NCI-H69 (cell line): ENCODE data around the gene WDR27.

Source experiments
- DNase-seq: peaks from one replicate; lab custom pipeline; 2025; lab: John Stamatoyannopoulos, UW

WDR27 gene

GRCh38 chr6:169709293-169709692 is 7.5 kb upstream of the WDR27 start:
- no peak for DNase-seq

DNA sequence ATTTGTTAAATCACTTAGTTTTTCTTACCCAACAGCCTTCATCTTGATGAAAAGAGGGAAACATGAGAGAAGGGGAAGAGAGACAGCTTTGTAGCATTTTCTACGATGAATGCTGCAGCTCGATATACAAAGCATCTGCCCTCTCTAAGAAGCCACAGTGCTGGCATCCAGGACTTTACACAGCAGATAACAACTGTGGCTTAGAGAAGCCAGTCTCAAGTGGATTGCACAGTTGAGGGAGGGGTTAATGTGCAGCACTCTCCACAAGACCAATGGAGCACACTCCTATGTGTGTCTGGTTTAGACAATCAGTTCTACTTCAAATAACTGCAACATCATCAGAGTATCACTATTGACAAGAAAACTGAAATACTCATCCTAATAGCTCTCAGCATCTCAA is 5.9 kb upstream of the WDR27 start:
- no peak for DNase-seq

- DNase-seq, result no peak
Measured at GRCh38 chr6:169702840-169703246, 1.0 kb upstream of the WDR27 start.

DNA sequence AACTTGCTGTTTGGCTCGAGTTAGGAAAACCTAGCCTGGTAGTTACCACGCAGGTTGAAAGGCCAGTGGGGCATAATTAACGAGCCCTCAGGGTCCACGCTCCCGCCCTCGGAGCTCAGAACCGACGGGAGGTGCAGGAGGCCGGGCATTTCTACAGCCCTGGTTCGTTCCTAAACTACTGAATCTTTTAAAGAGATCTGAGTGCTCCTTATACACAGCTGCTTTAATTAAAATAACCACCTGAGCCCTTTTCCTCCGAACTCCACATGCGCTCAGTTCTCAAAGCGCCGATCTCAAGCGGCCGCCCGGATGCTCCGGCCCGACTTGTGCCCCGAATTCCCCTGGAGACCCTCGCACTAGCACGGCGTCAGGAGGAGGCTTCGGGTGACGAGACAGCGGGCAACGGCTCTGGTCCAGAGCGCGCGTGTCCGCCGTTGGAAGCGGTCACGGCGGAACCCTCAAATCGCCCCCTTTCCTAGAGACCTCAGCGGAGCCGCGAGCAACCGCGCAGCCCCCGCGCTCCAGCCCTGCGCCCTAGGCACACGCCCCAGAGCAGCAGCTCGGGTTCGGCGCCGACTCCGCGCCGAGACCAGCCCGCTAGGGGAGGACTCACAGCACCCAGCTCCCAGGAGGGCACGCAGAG is 397 bp downstream of the WDR27 start:
- peak; percentile 70 for DNase-seq

DNA sequence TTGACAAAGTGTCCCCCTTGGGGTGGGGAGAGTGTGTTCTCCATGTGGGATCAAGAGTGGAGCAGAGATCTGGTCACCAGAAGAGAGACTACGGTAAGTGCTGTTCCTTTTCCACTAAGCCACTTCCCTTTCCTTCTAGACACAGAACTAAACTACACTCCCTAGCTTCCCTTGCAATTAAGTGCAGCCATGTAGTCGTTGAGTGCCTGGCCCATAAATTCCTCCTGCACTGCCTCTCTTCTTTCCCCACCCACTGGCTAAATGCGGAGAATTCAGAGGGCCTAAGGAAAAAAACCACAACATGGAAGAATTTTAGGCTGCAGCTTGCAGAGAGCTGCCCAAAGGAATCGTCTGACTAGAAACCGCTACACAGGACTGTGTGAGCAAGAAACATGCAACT is 1.5 kb downstream of the WDR27 start:
- DNase-seq, result peak; percentile 16

DNA sequence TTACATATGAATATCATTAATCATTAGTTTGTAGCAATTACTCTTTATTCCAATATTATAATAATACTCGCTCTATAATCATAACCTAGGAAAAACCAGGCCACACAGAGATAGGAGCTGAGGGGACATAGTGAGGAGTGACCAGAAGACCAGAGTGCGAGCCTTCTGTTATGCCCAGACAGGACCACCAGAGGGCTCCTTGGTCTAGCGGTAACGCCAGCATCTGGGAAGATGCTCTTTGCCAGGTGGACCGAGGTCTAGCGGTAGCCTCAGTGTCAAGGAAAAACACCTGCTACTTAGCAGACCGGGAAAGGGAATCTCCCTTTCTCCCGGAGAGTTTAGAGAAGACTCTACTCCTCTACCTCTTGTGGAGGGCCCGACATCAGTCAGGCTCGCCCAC is 4.7 kb downstream of the WDR27 start:
- DNase-seq, result peak; percentile 37

DNA sequence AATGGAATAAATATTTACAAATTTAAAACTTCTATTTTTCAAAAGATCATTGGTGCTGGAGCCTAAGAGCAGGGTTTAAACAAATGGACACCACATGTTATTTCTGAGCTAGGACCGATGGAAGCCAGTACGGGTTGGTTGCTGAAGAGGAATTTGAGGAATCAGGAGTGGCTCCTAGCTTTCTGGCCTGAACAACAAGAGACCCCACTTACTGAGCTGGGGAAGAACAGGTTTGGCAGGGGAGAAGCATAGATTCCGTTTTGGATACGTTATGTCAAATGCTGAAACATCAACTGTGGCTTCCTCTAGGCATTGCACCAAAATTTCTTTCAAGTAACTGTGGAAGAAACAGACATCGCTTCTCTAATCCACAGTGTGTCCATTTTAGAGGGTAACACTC is 6.7 kb downstream of the WDR27 start:
- no peak for DNase-seq

DNA sequence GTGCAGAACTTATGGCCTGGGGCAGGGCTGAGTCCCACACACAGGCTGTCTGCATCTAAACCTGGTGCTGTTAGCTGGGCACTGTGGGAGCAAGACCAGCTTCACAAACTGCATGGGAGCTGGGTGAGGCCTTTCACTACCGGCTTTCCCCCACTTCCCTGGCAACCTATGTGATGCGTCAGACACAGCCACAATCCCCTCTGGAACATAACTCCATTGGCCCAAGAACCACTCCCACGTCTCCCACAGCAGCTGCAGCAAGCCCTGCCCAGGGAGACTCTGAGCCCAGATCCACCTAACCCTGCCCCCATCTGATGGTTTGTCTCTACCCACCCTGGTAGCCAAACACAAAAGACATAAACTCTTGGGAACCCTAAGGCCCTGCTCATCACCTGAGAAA is 9.3 kb downstream of the WDR27 start:
- DNase-seq, result no peak

DNA sequence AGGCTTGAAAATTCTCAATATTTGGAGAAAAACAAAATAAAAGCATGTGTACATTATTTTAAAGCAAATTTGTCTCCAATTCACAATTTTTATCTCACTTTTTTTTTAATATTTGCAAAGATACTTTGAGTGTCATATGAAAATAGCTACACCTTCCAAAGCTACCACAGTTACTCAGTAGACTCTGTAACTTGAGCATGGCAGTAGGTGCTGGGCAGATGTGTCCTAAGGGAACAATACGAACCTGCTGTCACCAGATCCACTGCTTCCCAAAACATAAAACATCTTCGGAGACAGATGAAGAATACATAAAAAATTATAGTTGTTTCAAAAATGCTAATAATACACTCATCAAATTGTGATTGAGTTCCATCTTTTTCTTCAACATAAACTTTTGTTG is 10.6 kb downstream of the WDR27 start:
- no peak for DNase-seq

- no peak for DNase-seq
Measured at GRCh38 chr6:169689287-169689686, 12.5 kb downstream of the WDR27 start.

DNA sequence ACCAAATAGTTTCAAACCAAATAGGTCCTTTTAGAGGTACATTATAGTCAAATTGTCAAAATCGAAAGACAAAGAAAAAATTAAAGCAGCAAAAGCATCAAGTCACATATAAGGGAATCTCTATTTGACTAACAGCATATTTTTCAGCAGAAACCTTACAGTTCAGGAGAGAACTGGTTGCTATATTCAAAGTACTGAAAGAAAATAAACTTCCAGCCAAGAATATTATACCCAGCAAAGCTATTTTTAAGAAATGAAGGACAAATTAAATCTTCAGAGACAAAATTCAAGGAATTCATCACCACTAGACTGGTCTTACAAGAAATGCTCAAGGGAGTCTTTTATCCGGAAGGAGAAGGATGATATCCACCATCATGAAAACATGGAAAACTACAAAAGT is 16.0 kb downstream of the WDR27 start:
- DNase-seq, result no peak

- no peak for DNase-seq
Measured at GRCh38 chr6:169684056-169684455, 17.8 kb downstream of the WDR27 start.

DNA sequence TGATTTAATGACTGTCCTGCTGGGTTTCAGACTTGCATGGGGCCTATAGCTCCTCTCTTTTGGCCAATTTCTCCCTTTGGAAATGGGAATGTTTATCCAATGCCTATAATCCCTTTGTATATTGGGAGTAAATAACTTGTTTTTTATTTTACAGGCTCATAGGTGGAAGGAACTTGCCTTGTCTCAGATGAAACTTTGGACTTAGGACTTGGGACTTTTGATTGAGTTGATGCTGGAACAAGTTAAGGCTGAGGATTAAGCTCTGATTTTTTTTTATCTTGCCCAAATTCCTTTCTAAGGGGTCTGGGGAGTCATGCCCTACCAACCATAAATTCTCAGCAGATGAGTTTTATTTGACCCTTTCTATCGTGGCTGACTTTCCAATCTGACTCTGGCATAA is 23.5 kb downstream of the WDR27 start:
- DNase-seq, result no peak

- DNase-seq, result no peak
Measured at GRCh38 chr6:169677096-169677495, 24.7 kb downstream of the WDR27 start.

DNA sequence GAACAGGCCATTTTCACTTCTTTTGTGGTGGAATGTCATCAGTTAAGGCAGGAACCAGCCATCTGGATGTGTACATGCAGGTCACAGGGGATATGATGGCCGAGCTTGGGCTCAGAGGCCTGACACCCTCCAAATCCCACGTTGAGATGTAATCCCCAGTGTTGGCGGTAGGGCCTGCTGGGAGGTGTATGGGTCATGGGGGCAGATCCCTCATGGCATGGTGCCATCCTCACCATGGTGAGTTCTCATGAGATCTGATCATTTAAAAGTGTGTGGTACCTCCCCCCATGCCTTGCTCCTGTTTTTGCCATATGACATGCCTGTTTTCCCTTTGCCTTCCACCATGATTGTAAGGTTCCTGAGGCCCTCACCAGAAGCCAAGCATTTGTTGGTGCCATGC is 26.8 kb downstream of the WDR27 start:
- no peak for DNase-seq

DNA sequence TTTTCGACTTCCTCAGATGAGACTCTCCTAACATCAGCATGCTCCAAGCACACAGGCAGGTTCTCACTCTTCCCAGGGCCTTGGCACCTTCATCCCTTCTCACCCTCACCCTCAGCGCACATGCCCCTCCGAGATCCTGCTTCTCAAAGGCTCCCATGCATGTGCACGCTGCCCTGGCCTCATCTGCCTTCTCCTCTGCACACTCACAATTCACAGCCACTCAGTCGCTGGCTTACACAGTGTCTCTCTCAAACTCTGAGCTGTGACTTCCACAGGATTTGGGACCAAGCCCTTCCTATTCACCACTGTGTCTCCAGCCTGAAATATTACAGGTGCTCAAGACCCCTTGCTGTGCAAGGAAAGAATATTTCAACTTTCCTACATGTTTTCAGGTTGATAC is 30.3 kb downstream of the WDR27 start:
- DNase-seq, result no peak

DNA sequence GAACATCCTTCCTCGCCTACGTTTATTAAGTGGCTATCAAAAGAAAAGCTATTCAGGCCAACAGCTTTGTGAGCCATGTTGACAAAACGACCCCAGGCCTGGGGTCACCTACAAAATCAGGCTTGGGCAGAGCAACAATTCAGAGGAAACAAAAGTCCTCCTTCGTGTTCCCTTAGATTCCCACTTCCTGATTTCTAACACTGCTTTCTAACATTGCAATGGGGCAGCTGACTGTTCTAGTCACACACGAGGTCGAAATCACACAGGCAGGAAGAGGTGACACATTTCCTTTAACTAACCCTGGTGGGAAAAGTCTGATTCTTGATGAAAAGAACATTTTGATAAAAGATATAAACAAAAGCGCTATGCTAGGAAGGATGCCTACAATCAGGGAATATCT is 31.9 kb downstream of the WDR27 start:
- no peak for DNase-seq

DNA sequence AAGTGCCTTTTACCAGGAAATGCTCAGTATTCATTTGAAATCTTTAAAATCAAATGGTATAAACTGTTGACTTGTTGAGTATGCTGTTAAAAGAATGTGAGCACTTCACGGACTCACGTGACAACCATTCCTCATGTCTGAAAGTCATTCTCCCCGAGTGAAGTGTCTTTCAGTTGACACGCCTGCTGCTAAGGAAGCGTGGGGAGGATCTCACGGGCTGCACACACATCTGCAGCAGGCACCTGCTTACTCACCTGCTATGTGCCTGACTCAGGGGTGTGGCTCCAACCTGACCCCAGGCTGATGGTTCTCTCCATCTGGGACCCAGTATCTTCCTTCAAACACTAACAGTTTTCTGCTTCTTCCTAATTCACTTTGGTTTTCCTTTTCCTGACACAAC is 32.7 kb downstream of the WDR27 start:
- no peak for DNase-seq

DNA sequence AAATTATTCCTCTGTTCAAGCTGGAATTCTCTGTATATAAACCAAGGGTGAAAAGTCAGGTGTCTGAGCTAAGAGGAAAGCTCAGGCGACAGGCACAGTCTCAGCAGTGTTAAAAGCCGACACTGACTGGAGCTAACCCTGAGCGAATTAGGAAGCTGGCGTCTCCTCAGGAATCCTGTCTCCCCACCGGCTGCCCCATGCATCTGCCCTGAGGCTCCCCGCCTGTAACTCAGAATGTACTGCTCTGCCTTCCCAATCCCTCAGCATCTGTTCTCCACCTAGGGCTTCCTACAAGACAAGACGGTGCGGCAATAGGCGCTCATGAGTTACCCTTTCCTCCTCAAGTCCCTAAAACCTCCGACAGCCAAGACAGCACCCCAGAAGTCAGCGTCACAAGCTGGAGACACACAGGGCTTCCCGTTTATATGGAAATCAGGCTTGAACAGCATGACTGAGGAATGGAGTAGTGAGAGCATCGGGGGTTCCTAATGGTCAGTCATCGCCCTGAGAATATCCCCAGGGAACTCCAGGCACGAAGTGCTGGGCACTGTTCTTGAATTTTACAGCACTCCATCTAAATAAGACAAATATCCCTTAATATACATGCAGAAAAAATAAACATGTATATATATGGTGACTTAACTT is 33.5 kb downstream of the WDR27 start:
- DNase-seq, result no peak

- DNase-seq, result no peak
Measured at GRCh38 chr6:169667716-169668115, 34.1 kb downstream of the WDR27 start.

DNA sequence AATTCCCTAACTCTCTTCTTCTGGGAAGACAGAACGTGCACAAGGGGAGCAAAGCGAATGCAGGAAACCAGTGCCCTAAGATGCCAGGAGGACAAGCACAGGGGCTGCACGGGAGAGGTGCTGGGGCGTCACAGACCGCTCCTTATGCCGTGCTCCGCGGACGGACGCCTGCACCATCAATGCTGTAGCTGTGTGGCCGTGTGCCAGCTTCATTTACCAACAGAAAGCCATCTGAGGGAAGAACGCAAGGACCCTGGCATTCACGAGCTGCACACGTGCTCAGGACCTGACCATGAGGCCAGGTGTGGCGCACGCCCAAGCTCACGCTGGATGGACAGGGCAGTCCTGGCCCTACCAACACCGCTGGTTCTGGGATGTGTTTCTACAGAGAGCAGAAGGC is 35.4 kb downstream of the WDR27 start:
- no peak for DNase-seq

DNA sequence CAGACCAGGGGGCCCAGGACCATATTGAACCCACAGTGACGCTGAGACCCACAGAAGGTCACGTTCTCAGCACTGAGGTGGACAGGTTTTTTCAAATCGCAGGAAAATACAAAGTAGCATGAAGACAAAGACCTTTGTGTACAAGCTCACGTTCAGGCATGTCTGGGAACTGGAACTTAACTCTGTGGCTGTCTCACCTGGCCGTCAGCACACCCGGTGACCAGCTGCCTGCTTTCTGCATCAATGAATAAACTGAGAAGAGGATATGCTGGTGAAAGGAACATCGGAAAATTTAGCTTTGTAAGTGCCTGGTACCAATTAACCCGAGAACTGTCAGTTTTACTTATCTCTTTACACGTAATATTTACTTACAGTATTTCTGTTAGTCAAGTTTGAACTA is 36.5 kb downstream of the WDR27 start:
- DNase-seq, result peak; percentile 43

- no peak for DNase-seq
Measured at GRCh38 chr6:169664227-169664626, 37.6 kb downstream of the WDR27 start.

DNA sequence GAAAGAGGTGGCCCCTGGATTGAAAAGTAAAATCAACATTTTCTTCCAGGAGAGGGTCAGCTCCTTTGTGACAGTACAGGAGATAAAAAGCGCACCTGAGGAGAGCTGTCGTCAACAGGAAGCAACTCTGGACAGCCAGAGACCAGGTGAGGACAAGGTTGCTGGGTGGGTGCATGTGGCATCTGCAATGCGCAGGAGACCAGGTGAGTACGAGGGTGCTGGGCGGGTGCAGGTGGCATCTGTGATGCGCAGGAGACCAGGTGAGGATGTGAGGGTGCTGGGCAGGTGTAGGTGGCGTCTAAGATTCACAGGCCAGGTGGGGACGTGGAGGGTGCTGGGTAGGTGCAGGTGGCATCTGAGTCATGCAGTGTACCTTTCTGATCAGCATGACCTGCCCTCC is 38.4 kb downstream of the WDR27 start:
- no peak for DNase-seq
